Naive B cell (primary cell): ENCODE results near the gene MARCHF7. TPM values are rescaled to one million over a fixed set of nuclear protein-coding genes. Genes with fewer than 3 reads are reported as not detected.

Experiments
- ATAC-seq, 2 donors: fragments of 150-1000 bp; cut with Tn5 transposase; 2 replicates each; pipeline ENCODE4 v1.10.0; 2021; ENCODE audit warnings: low read depth in 2 of 2, mild to moderate bottlenecking in 2 of 2, moderate library complexity in 2 of 2
- DNase-seq: peaks from one replicate; pipeline ENCODE4 v3.0.0; 2022
- H3K27ac Mint-ChIP-seq, 6 donors: one replicate each; pipeline ENCODE4 v1.8.0; 2020 to 2022; ENCODE audit warnings: mild to moderate bottlenecking in 6 of 6, mixed read lengths in 6 of 6, moderate library complexity in 5 of 6, inconsistent platforms in 2 of 6
- H3K27me3 Mint-ChIP-seq, 3 donors: one replicate each; pipeline ENCODE4 v1.8.0; 2021 to 2022; ENCODE audit warnings: mixed read lengths in 3 of 3, mild to moderate bottlenecking in 1 of 3
- H3K36me3 Mint-ChIP-seq, 2 donors: one replicate each; pipeline ENCODE4 v1.8.0; 2020 to 2022; ENCODE audit warnings: mixed read lengths in 2 of 2, inconsistent platforms in 1 of 2, mild to moderate bottlenecking in 1 of 2
- H3K4me1 Mint-ChIP-seq, 3 donors: one replicate each; pipeline ENCODE4 v1.8.0; 2020 to 2022; ENCODE audit warnings: mixed read lengths in 3 of 3, inconsistent platforms in 1 of 3, mild to moderate bottlenecking in 1 of 3, moderate library complexity in 1 of 3
- H3K4me3 Mint-ChIP-seq, 8 donors: one replicate each; pipeline ENCODE4 v1.8.0; 2020 to 2022; ENCODE audit warnings: mild to moderate bottlenecking in 8 of 8, mixed read lengths in 8 of 8, moderate library complexity in 8 of 8, inconsistent platforms in 2 of 8
- H3K9me3 Mint-ChIP-seq, 7 donors: one replicate each; pipeline ENCODE4 v1.8.0; 2020 to 2022; ENCODE audit warnings: mixed read lengths in 7 of 7, mild to moderate bottlenecking in 5 of 7, inconsistent platforms in 2 of 7, moderate library complexity in 1 of 7
- polyA plus RNA-seq, 6 donors: library from polyadenylated mRNA; unstranded; fragments of 300-500 nt; fragmentation: Illumina TruSeq; gene quantifications; one replicate each; pipeline ENCODE4 v1.2.3, GENCODE V29; 2021; ENCODE audit warnings: low read depth in 6 of 6

Gene MARCHF7
- polyA plus RNA-seq, 6 donors from 2014 or later, result 160 to 236 (median 199) TPM

GRCh38 chr2:159755788-159756187, 43.5 kb downstream of the MARCHF7 start:
- ATAC-seq (no peak), DNase-seq (no peak)
- Mint-ChIP-seq H3K9me3 (peaks cover 0 to 4% (median 0%) of the 10 kb centered on the region in 7 donors), H3K4me3 (no peak overlapping the region), H3K27ac (no peak overlapping the region), H3K4me1 (peaks cover 6 to 8% (median 8%) of the 10 kb centered on the region in 3 donors), H3K36me3 (peaks cover 8 to 29% of the 10 kb centered on the region in 2 donors), H3K27me3 (no peaks in the 10 kb centered on the region)

GRCh38 chr2:159758239-159758638, 45.9 kb downstream of the MARCHF7 start:
- DNase-seq (no peak), ATAC-seq (no peak)
- H3K9me3 Mint-ChIP-seq, result no peaks in the 10 kb centered on the region
- peaks cover 11 to 16% of the 10 kb centered on the region in 2 donors for H3K36me3 Mint-ChIP-seq
- H3K4me3 Mint-ChIP-seq, result no peak overlapping the region
- peak overlapping the region in 2 of 6 donors; percentile 9 to 77 for H3K27ac Mint-ChIP-seq
- peaks cover 0 to 8% (median 3%) of the 10 kb centered on the region in 3 donors for H3K4me1 Mint-ChIP-seq
- H3K27me3 Mint-ChIP-seq, result no peaks in the 10 kb centered on the region

- DNase-seq (no peak), ATAC-seq (no peak)
- Mint-ChIP-seq H3K36me3 (peaks cover 11 to 16% of the 10 kb centered on the region in 2 donors), H3K9me3 (no peaks in the 10 kb centered on the region), H3K4me3 (no peak overlapping the region), H3K27ac (peak overlapping the region in 1 of 6 donors; percentile 57), H3K27me3 (no peaks in the 10 kb centered on the region), H3K4me1 (peaks cover 0 to 8% (median 3%) of the 10 kb centered on the region in 3 donors)
Measured at GRCh38 chr2:159758686-159759085, 46.4 kb downstream of the MARCHF7 start.

- ATAC-seq, result no peak
- Mint-ChIP-seq H3K36me3 (peaks cover 11 to 16% of the 10 kb centered on the region in 2 donors), H3K27me3 (no peaks in the 10 kb centered on the region), H3K4me3 (no peak overlapping the region), H3K27ac (peak overlapping the region in 1 of 6 donors; percentile 37), H3K9me3 (no peaks in the 10 kb centered on the region), H3K4me1 (peaks cover 0 to 8% (median 3%) of the 10 kb centered on the region in 3 donors)
- DNase-seq, result no peak
Measured at GRCh38 chr2:159759577-159759976, 47.3 kb downstream of the MARCHF7 start.

- Mint-ChIP-seq H3K27ac (peak overlapping the region in 1 of 6 donors; percentile 41), H3K27me3 (no peaks in the 10 kb centered on the region), H3K9me3 (no peaks in the 10 kb centered on the region), H3K4me3 (peak overlapping the region in 1 of 8 donors; percentile 63), H3K36me3 (peaks cover 14 to 16% of the 10 kb centered on the region in 2 donors), H3K4me1 (peaks cover 0 to 8% (median 3%) of the 10 kb centered on the region in 3 donors)
- ATAC-seq (no peak), DNase-seq (no peak)
Measured at GRCh38 chr2:159760326-159760725, 48.0 kb downstream of the MARCHF7 start.

GRCh38 chr2:159762075-159762474, 49.8 kb downstream of the MARCHF7 start:
- Mint-ChIP-seq H3K4me3 (no peak overlapping the region), H3K9me3 (no peaks in the 10 kb centered on the region), H3K27ac (peak overlapping the region in 3 of 6 donors; percentile 16 to 79 (median 64)), H3K27me3 (no peaks in the 10 kb centered on the region), H3K36me3 (peaks cover 16 to 25% of the 10 kb centered on the region in 2 donors), H3K4me1 (peaks cover 0 to 8% (median 3%) of the 10 kb centered on the region in 3 donors)
- DNase-seq (no peak), ATAC-seq (no peak)

Other genes starting within 250 kb of the MARCHF7 start
- gene BAZ2B, start 96.0 kb upstream of the MARCHF7 start, polyA plus RNA-seq, result 10 to 100 TPM; 15.2 to 30.5 (median 23.1) TPM
- 1 to 10 TPM in 2 of 6 donors, under 1 TPM in 4; 0.29 to 2.1 (median 0.70) TPM for gene CD302, start 85.7 kb downstream of the MARCHF7 start, polyA plus RNA-seq
- gene LY75, start 192.2 kb downstream of the MARCHF7 start, polyA plus RNA-seq, result 10 to 100 TPM; 37.2 to 61.2 (median 50.4) TPM